GM21576 (cell line): Measurements from ENCODE around the gene ARIH1.

ENCODE experiments used
- ATAC-seq: cut with Tn5 transposase; IDR thresholded peaks from one replicate; pipeline ENCODE4 v1.9.1; 2021; ENCODE audit warnings: mild to moderate bottlenecking, moderate library complexity; ENCODE audit not compliant: unreplicated experiment

Gene ARIH1

GRCh38 chr15:72486144-72486543 is 12.0 kb downstream of the ARIH1 start:
- no peak for ATAC-seq

- no peak for ATAC-seq
Observed at GRCh38 chr15:72487070-72487797, 13.1 kb downstream of the ARIH1 start.

- no peak for ATAC-seq
Observed at GRCh38 chr15:72488558-72488957, 14.4 kb downstream of the ARIH1 start.

- ATAC-seq, result no peak
Observed at GRCh38 chr15:72489943-72490554, 15.9 kb downstream of the ARIH1 start.

GRCh38 chr15:72491768-72492167 is 17.6 kb downstream of the ARIH1 start:
- no peak for ATAC-seq

GRCh38 chr15:72492733-72493132 is 18.6 kb downstream of the ARIH1 start:
- no peak for ATAC-seq

- no peak for ATAC-seq
Observed at GRCh38 chr15:72493220-72493619, 19.1 kb downstream of the ARIH1 start.

- ATAC-seq, result no peak
Observed at GRCh38 chr15:72495007-72495406, 20.9 kb downstream of the ARIH1 start.

GRCh38 chr15:72496783-72497182 is 22.7 kb downstream of the ARIH1 start:
- no peak for ATAC-seq

GRCh38 chr15:72497402-72497801 is 23.3 kb downstream of the ARIH1 start:
- ATAC-seq, result no peak

GRCh38 chr15:72502220-72502809 is 28.2 kb downstream of the ARIH1 start:
- no peak for ATAC-seq

GRCh38 chr15:72503147-72503546 is 29.0 kb downstream of the ARIH1 start:
- ATAC-seq, result no peak

- no peak for ATAC-seq
Observed at GRCh38 chr15:72507402-72508092, 33.4 kb downstream of the ARIH1 start.

GRCh38 chr15:72509484-72509883 is 35.4 kb downstream of the ARIH1 start:
- ATAC-seq, result no peak

- ATAC-seq, result no peak
Observed at GRCh38 chr15:72511536-72511935, 37.4 kb downstream of the ARIH1 start.

- ATAC-seq, result no peak
Observed at GRCh38 chr15:72515591-72516389, 41.7 kb downstream of the ARIH1 start.

- ATAC-seq, result no peak
Observed at GRCh38 chr15:72516777-72517176, 42.6 kb downstream of the ARIH1 start.

GRCh38 chr15:72521682-72522081 is 47.6 kb downstream of the ARIH1 start:
- no peak for ATAC-seq

- ATAC-seq, result no peak
Observed at GRCh38 chr15:72532991-72533601, 59.0 kb downstream of the ARIH1 start.

- no peak for ATAC-seq
Observed at GRCh38 chr15:72534523-72534922, 60.4 kb downstream of the ARIH1 start.
